Inflammatory macrophage treated with lipopolysaccharide for 4 hours (primary cell): ENCODE measurements around the gene CSMD2.

ENCODE experiments used
- DNase-seq: peaks from one replicate; pipeline ENCODE4 v3.0.0-alpha.2; 2020

Gene CSMD2

GRCh38 chr1:33622757-33623156, 542.3 kb downstream of the CSMD2 start:
- no peak for DNase-seq

- no peak for DNase-seq
These were observed 546.4 kb downstream of the CSMD2 start for GRCh38 chr1:33618636-33619035.

DNA sequence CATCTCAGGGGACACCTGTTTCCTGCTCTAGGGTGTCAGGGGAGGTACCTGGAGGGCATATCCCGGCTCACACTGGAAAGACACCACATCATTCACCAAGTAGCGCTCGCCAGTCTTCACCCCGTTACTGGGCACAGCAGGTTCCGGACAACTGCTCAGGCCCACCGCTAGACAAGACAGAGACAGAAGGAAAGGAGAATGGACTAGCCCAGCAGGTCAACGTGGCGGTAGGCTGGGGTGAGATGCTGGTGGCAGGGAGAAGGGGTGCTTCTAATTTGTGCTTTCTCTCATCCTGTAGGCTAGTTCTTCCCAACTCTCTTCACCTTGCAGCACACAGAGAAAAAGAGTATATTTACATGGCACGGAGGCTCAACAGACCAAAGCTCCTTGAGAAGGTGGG, 547.6 kb downstream of the CSMD2 start:
- DNase-seq: no peak

- DNase-seq: no peak
These were observed 548.2 kb downstream of the CSMD2 start for GRCh38 chr1:33616780-33617179.

- no peak for DNase-seq
These were observed 549.5 kb downstream of the CSMD2 start for GRCh38 chr1:33615546-33615945.

GRCh38 chr1:33610864-33611455, 554.1 kb downstream of the CSMD2 start:
- no peak for DNase-seq

- DNase-seq: no peak
These were observed 554.6 kb downstream of the CSMD2 start for GRCh38 chr1:33610391-33610790.

DNA sequence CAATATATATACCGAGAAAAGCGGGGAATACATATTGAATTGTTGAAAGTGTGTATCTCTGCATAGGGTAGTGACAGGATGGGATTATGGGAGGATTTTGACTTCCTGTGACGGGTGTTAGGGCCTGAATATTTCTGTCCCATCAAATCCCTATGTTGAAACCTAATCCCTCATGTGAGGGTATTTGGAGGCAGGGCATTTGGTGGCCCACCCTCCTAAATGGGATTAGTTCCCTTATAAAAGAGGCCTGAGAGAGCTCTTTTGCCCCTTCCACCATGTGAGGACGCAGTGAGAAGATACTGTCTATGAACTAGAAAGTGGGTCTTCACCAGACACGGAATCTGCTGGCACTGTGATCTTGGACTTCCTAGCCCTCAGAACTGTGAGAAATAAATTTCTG, 555.3 kb downstream of the CSMD2 start:
- DNase-seq: no peak

GRCh38 chr1:33608825-33609400, 556.1 kb downstream of the CSMD2 start:
- DNase-seq: no peak

- no peak for DNase-seq
These were observed 557.5 kb downstream of the CSMD2 start for GRCh38 chr1:33607444-33608005.

DNA sequence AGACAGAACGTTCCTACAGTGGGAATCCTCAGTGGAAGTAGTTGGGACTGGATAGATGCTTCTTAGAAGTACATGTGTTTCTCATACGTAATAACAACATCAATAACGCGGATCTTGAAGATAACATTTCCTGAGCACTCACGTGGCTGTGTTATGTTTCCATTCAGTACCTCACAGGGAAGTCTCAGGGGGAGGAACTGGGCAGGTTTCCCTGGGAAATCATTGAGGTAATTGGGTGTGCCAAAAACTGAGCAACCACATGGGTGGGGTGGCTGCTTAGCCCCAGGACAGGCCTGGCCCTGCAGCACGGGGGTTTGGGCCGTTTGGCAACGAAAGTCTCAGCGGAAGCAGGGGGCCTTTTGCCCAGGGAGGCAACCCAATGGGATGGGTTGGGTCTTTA, 558.8 kb downstream of the CSMD2 start:
- no peak for DNase-seq

DNA sequence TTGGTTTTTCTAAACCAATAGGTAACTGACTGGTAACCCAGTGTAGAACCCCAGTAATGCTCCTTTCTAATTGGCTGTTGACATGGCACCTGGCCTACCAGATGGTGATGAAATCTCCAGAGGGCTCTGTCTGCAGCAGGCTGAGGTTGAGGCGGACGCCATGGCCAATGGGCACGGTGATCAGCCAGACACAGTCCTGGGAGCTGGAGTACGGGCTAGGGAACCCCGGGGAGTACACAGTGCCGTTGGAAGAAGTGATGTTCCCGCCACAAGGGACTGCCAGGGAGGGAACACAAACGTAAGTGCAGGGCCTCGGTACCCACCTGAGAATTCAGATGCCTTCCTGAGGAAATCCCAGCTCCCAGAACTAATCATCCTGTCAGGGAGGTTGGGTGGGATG, 562.8 kb downstream of the CSMD2 start:
- DNase-seq: no peak

DNA sequence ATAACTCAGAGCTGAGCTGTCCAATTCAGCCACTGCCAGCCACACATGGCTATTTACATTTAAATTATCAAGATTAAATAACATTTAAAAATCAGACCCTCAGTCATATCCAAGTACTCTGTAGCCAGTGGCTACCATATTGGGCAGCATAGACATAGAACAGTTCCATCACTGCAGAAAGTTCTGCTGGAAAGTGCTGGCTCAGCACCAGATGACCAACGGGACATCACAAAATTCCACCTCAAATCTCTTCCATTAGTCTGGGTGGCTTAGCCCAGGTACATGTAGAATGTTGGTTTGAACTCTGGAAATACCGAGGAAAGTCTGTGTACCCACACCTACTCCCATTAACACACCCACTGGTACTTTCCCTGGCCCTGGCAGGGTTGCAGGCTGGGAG, 563.3 kb downstream of the CSMD2 start:
- DNase-seq: no peak

- DNase-seq: peak; percentile 47
These were observed 565.4 kb downstream of the CSMD2 start for GRCh38 chr1:33599516-33600115.

GRCh38 chr1:33588726-33589125, 576.3 kb downstream of the CSMD2 start:
- DNase-seq: no peak

DNA sequence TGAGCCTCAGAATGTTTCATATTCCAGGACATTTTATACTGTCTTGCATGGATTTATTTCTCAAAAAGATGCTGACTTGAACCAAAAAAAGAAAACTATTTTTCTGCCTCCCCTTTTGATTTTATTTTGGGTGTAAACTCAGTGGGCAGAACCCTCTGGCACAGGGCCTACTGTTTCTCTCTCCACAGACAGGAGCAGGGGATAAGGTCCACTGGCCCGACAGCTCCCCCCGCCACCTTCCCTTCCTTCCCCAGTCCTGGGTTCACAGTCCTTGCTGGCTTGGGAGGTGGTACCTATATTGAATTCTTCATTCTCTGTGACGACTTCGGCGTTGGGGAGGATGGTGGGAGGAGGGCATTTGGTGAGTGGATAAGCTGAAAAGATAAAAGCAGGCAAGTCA, 578.2 kb downstream of the CSMD2 start:
- DNase-seq: no peak

GRCh38 chr1:33586106-33586505, 578.9 kb downstream of the CSMD2 start:
- DNase-seq: no peak

- DNase-seq: no peak
These were observed 581.5 kb downstream of the CSMD2 start for GRCh38 chr1:33583567-33583966.

DNA sequence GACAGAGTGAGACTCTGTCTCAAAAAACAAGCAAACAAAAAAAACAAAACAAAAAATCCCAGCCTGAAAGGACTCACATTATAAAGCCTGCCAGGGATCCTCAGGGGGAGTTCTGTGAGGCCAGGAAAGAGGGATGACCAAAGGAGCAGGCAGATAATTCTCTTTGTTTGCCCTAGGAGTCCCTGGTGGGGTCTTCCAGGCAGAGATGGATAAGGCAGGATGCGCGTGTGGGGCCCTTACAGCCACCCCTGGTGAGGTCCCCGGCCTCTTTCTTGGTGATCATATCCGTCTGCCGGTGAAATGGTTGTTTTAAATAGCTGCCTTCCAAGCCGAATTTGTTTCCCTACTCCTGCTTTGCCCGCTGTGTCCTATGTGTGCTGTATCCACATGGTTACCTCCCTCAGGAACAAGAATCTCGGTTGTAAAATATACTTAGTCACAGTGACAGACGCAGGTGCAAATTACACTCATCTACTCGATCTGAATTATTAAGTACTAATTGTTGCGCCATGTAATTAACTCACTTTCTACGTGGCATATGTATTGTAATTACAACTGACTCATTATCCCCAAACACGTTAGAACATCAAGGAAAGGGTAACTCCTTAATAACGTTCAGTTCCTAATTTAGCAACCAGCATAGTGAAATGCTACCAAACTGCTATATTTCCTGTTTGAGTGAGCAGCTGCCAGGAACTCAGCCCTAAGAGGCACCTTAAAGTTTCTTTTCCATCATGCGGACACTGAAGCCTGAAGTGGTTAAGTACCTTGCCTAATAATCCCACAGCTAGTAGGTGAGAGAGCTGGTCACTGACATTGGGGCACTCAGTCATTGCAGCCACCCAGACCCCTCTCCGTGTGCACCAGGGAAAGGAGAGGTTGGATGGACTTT, 586.2 kb downstream of the CSMD2 start:
- DNase-seq: no peak

- DNase-seq: no peak
These were observed 587.4 kb downstream of the CSMD2 start for GRCh38 chr1:33577663-33578062.

DNA sequence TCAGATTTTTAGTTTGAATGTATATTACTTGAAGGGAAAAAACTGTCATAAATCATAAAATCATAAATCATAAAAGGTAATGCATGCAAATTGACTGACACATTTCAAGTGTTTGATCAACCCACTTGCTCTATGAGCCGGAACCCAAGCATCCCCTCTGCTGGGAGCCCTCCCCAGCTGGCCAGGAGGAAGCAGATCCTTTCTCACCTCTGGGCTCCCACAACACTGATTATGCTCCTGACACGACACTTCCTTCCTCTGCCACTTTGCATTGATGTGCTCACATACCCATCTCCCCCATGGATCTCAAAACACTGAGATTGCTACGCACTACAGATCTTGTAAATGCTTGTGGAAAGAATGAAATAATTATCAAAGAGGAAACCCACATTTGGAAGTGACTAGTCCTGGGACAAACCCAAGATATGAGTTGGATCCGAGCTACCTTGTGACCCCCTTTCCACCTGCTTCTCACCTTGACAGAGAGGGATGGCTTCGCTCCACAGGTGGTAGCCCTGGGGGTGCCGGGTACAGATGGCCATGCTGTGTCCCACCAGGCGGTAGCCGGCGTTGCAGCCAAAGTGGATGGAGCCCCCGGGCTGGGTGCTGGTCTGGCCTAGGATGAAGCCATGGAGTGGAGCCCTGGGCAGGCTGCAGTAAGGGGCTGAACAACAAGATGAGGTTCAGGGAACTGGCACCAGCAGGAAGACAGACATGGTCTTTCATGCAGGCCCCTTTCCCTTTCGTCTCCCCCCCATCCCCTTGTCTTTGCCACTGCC, 588.0 kb downstream of the CSMD2 start:
- DNase-seq: no peak

DNA sequence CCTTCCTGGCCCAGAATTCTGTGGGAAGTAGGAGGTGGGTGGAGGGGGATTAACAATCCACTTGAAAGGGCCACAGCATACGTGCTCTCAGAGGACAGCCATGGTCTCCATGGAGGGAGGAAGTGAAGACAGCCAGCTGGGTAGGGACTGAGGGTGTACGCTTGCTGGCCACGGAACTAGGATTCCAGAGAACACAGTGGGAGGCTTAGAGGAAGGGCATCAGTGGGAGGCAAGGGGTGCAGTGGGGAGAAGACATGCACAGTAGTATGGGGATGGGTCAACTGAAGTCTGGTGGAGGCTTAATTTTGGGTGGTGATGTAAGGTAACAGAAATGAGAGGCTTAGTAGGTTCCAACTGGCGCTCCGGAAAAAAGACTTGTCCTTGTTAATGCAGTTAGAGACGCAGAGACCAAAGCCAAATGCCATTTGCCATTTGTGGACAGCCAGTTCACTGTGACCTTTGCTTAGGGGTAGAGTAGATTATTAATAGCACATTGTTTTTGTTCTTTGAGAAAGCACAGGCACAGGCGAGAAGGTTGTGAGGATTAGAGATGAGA, 589.6 kb downstream of the CSMD2 start:
- DNase-seq: no peak
